Panc1 (cell line): ENCODE measurements around the gene NPPC. TPM values are rescaled to one million over a fixed set of nuclear protein-coding genes. Genes with fewer than 3 reads are reported as not detected.

ENCODE experiments used
- ATAC-seq: fragments of 200-7000 bp; cut with Tn5 transposase; 2 replicates; pipeline ENCODE4 v1.9.1; 2020; ENCODE audit warnings: mild to moderate bottlenecking, moderate library complexity
- BruUV-seq: library from RNA; stranded (reverse); fragments of 400-500 nt; replicated peaks from 2 replicates; lab custom pipeline; 2021; lab: Mats Ljungman, UMichigan
- CTCF ChIA-PET: fragments of 300-600 bp; sonication (Branson Sonifier 250); formaldehyde crosslinking; loops from one replicate; lab custom pipeline; 2022; ENCODE audit warnings: antibody characterized with exemption; lab: Charles Lee
- POLR2A ChIA-PET: fragments of 300-600 bp; sonication (Branson Sonifier 250); formaldehyde crosslinking; loops from one replicate; lab custom pipeline; 2022; ENCODE audit warnings: antibody characterized with exemption; lab: Charles Lee
- DNase-seq: peaks from one replicate; pipeline ENCODE4 v3.0.0-alpha.2; 2010; ENCODE audit warnings: low read depth, low spot score
- H3K27ac ChIP-seq: 2 replicates; pipeline ENCODE4 v1.5.1; 2011; ENCODE audit warnings: mild to moderate bottlenecking, low read length, inconsistent platforms
- H3K27me3 ChIP-seq: fragments of 200-500 bp; sonication (Bioruptor generic); 2 replicates; pipeline ENCODE4 v1.6.0; 2014; ENCODE audit warnings: low read length, inconsistent platforms; ENCODE audit not compliant: control insufficient read depth, insufficient read depth
- H3K36me3 ChIP-seq: fragments of 200-500 bp; sonication (Bioruptor generic); 2 replicates; pipeline ENCODE4 v1.5.1; 2014; ENCODE audit warnings: inconsistent platforms, mild to moderate bottlenecking, low read length, moderate library complexity; ENCODE audit not compliant: control insufficient read depth, insufficient read depth
- H3K4me1 ChIP-seq: 2 replicates; pipeline ENCODE4 v1.5.1; 2011; ENCODE audit warnings: inconsistent platforms, mild to moderate bottlenecking, low read length, moderate library complexity; ENCODE audit not compliant: control insufficient read depth, insufficient read depth
- H3K4me3 ChIP-seq, 2 experiments: 2 replicates each; pipeline ENCODE4 v1.5.1; 2011 to 2012; ENCODE audit warnings: low read depth in 2 of 2, low read length in 2 of 2, mild to moderate bottlenecking in 2 of 2, inconsistent platforms in 1 of 2, moderate library complexity in 1 of 2
- H3K9me3 ChIP-seq: fragments of 200-500 bp; sonication (Bioruptor generic); 2 replicates; pipeline ENCODE4 v1.5.1; 2014; ENCODE audit warnings: low read depth, mild to moderate bottlenecking, inconsistent platforms, low read length, moderate library complexity; ENCODE audit not compliant: control insufficient read depth, insufficient read depth
- POLR2AphosphoS5 ChIP-seq: IDR thresholded peaks from 2 replicates; pipeline ENCODE4 v1.6.1; 2012; ENCODE audit warnings: mild to moderate bottlenecking, low read depth, low read length, moderate library complexity
- REST ChIP-seq, 2 experiments: IDR thresholded peaks; 2 replicates each; pipeline ENCODE4 v1.6.1; 2011 to 2012; ENCODE audit warnings: low read depth in 2 of 2, control low read depth in 1 of 2, low read length in 1 of 2, mild to moderate bottlenecking in 1 of 2, moderate library complexity in 1 of 2; ENCODE audit not compliant: insufficient read depth in 1 of 2
- SIN3A ChIP-seq: IDR thresholded peaks from 2 replicates; pipeline ENCODE4 v1.6.1; 2012; ENCODE audit warnings: low read depth, mild to moderate bottlenecking, low read length, moderate library complexity, borderline replicate concordance; ENCODE audit not compliant: insufficient read depth
- TCF7L2 ChIP-seq: IDR thresholded peaks from 2 replicates; pipeline ENCODE4 v1.6.1; 2011; ENCODE audit warnings: mild to moderate bottlenecking, low read depth, low read length, inconsistent platforms
- in situ Hi-C: cut with HindIII; loops from 2 replicates; pipeline ENCODE4 v1.10.0; 2016; ENCODE audit warnings: low sequenced_read_pairs, low pct_unique_long_range_greater_than_20kb
- intact Hi-C: fragments of 100-400 bp; cut with micrococcal nuclease; formaldehyde crosslinking; loops from one replicate; pipeline ENCODE4 v1.10.0; 2022; ENCODE audit not compliant: unreplicated experiment
- total RNA-seq: library from RNA; stranded (reverse); gene quantifications from one replicate; pipeline ENCODE4 v1.2.1, GENCODE V29; 2021; ENCODE audit not compliant: unreplicated experiment
- TF ChIP-seq, protein P1 (sequence below): fragments of 450-650 bp; IDR thresholded peaks from 2 replicates; pipeline ENCODE4 v1.5.1; 2017; ENCODE audit warnings: mild to moderate bottlenecking

Gene NPPC
- total RNA-seq, 1 experiment from 2014 or later: 1.1 TPM

DNA sequence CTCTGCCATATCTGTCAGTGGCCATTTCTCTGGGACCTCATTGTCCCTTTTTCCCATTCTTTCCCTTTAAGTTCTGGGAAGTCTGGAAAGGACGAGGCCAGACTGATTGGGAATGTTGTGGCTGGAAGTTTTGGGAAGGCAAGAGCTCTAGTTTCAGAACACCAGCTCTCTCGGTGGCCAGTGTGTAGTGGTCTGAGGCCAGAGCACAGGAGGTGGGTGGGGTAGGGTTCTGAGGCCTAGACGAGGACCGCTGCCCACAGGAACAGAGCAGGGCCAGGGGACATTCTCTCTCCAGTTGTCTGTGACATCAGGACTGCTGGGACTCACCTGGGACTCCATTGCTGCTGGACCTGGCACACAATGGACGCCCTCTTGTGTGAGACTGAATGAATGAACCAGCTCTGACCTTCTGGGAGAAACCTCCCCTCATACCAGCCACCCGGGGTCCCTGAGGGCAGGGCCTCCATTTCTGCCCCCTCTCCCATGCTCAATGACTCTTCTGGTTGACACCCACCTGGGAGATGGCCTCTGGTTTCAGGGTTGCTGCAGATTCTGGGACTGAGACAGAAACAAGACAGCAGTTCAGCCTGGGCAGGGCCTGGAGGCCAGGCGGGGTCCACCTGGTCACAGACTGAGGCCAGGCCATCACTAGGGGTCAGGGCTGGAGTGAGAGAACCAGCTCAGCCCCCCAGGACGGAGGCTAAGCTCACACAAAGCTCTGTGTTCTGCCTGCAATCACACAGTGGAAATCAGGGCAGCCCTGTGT is 8.4 kb upstream of the NPPC start:
- in situ Hi-C loops: no loop called here
- BruUV-seq: no TSS peak
- ATAC-seq (no peak), DNase-seq (no peak)
- no peaks in the 10 kb centered on the region for H3K36me3 ChIP-seq
- no peaks in the 10 kb centered on the region for H3K9me3 ChIP-seq
- TF ChIP-seq POLR2AphosphoS5 (no peak), SIN3A (no peak), TCF7L2 (no peak), REST (IDR thresholded peaks at IDR 0.05; ENCODE audit: insufficient read depth in 1 of 2, low read depth in 2 of 2, low read length in 1 of 2) (no peak)
- TF ChIP-seq, protein P1, sequence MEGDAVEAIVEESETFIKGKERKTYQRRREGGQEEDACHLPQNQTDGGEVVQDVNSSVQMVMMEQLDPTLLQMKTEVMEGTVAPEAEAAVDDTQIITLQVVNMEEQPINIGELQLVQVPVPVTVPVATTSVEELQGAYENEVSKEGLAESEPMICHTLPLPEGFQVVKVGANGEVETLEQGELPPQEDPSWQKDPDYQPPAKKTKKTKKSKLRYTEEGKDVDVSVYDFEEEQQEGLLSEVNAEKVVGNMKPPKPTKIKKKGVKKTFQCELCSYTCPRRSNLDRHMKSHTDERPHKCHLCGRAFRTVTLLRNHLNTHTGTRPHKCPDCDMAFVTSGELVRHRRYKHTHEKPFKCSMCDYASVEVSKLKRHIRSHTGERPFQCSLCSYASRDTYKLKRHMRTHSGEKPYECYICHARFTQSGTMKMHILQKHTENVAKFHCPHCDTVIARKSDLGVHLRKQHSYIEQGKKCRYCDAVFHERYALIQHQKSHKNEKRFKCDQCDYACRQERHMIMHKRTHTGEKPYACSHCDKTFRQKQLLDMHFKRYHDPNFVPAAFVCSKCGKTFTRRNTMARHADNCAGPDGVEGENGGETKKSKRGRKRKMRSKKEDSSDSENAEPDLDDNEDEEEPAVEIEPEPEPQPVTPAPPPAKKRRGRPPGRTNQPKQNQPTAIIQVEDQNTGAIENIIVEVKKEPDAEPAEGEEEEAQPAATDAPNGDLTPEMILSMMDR: no peak
- no peak overlapping the region for H3K4me3 ChIP-seq
- no peaks in the 10 kb centered on the region for H3K27me3 ChIP-seq
- intact Hi-C loops: no loop called here
- H3K4me1 ChIP-seq: no peaks in the 10 kb centered on the region
- ChIA-PET POLR2A (interaction anchor here (0.6 kb wide), 1 partner anchor 321 kb away, joined by 5 read pairs; no protein-coding TSS in a partner anchor), CTCF (no interaction called here)
- H3K27ac ChIP-seq: no peak overlapping the region

GRCh38 chr2:231933916-231934401 is 7.8 kb upstream of the NPPC start:
- CTCF ChIA-PET: no interaction called here
- BruUV-seq: no TSS peak
- no peaks in the 10 kb centered on the region for H3K9me3 ChIP-seq
- TF ChIP-seq TCF7L2 (no peak), REST (IDR thresholded peaks at IDR 0.05; ENCODE audit: insufficient read depth in 1 of 2, low read depth in 2 of 2, low read length in 1 of 2) (no peak), POLR2AphosphoS5 (no peak), SIN3A (no peak)
- TF ChIP-seq, protein P1: no peak
- ATAC-seq (no peak), DNase-seq (no peak)
- intact Hi-C loops (no loop called here), in situ Hi-C loops (no loop called here)
- H3K4me3 ChIP-seq: no peak overlapping the region
- POLR2A ChIA-PET: no interaction called here
- H3K4me1 ChIP-seq: no peaks in the 10 kb centered on the region
- no peaks in the 10 kb centered on the region for H3K36me3 ChIP-seq
- no peaks in the 10 kb centered on the region for H3K27me3 ChIP-seq
- H3K27ac ChIP-seq: no peak overlapping the region
